ENCODE data around the gene PSTPIP2. TPM values are rescaled to one million over a fixed set of nuclear protein-coding genes. Genes with fewer than 3 reads are reported as not detected.

The PSTPIP2 gene
- total RNA-seq, 1 experiment from 2014 or later: 1.9 TPM

DNA sequence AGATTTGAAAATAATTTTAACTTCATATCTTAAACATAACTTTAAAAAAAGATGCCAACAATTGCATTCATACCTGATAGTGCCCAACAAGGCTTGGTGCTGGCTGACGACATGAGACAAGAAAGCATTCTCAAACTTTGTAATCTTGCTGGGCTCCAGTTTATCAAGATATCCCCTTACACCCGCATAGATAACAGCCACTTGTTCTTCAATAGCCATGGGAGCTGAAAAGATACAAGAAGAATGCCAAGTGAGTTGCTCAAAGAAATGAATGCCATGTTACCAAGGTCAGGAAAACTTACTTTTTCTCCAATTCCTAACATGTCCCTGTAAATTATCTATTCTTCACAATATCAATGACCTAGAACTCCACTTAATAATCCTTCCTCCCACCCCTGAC, 12.4 kb upstream of the PSTPIP2 start:
- Mint-ChIP-seq H3K27ac (no peak overlapping the region), H3K4me3 (no peak overlapping the region), H3K27me3 (ENCODE audit: low read depth) (no peaks in the 10 kb centered on the region), H3K9me3 (no peaks in the 10 kb centered on the region), H3K4me1 (no peaks in the 10 kb centered on the region), H3K36me3 (peaks cover 87% of the 10 kb centered on the region)
- ChIA-PET CTCF (interaction anchor here (2.2 kb wide), 1 partner anchor 11 kb away, joined by 15 read pairs; no protein-coding TSS in a partner anchor), POLR2A (no interaction called here)
- DNase-seq (ENCODE audit: low spot score): no peak
- no peak for ATAC-seq
- TF ChIP-seq ZNF219 (CRISPR knock-in tag; IDR thresholded peaks at IDR 0.05; ENCODE audit: borderline replicate concordance) (no peak), JUN (CRISPR knock-in tag; IDR thresholded peaks at IDR 0.05) (no peak), IRF2 (CRISPR knock-in tag; IDR thresholded peaks at IDR 0.05; ENCODE audit: borderline replicate concordance, low read depth) (no peak), RORB (CRISPR knock-in tag; IDR thresholded peaks at IDR 0.05) (no peak), CREM (CRISPR knock-in tag; IDR thresholded peaks at IDR 0.05) (no peak)
- TF ChIP-seq, protein P1, sequence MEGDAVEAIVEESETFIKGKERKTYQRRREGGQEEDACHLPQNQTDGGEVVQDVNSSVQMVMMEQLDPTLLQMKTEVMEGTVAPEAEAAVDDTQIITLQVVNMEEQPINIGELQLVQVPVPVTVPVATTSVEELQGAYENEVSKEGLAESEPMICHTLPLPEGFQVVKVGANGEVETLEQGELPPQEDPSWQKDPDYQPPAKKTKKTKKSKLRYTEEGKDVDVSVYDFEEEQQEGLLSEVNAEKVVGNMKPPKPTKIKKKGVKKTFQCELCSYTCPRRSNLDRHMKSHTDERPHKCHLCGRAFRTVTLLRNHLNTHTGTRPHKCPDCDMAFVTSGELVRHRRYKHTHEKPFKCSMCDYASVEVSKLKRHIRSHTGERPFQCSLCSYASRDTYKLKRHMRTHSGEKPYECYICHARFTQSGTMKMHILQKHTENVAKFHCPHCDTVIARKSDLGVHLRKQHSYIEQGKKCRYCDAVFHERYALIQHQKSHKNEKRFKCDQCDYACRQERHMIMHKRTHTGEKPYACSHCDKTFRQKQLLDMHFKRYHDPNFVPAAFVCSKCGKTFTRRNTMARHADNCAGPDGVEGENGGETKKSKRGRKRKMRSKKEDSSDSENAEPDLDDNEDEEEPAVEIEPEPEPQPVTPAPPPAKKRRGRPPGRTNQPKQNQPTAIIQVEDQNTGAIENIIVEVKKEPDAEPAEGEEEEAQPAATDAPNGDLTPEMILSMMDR (IDR thresholded peaks at IDR 0.05): no peak
- TF ChIP-seq, protein P2, sequence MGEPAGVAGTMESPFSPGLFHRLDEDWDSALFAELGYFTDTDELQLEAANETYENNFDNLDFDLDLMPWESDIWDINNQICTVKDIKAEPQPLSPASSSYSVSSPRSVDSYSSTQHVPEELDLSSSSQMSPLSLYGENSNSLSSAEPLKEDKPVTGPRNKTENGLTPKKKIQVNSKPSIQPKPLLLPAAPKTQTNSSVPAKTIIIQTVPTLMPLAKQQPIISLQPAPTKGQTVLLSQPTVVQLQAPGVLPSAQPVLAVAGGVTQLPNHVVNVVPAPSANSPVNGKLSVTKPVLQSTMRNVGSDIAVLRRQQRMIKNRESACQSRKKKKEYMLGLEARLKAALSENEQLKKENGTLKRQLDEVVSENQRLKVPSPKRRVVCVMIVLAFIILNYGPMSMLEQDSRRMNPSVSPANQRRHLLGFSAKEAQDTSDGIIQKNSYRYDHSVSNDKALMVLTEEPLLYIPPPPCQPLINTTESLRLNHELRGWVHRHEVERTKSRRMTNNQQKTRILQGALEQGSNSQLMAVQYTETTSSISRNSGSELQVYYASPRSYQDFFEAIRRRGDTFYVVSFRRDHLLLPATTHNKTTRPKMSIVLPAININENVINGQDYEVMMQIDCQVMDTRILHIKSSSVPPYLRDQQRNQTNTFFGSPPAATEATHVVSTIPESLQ (CRISPR knock-in tag; IDR thresholded peaks at IDR 0.05): no peak
- TF ChIP-seq, protein P3, sequence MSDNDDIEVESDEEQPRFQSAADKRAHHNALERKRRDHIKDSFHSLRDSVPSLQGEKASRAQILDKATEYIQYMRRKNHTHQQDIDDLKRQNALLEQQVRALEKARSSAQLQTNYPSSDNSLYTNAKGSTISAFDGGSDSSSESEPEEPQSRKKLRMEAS (CRISPR knock-in tag; IDR thresholded peaks at IDR 0.05): no peak
- TF ChIP-seq, protein P4, sequence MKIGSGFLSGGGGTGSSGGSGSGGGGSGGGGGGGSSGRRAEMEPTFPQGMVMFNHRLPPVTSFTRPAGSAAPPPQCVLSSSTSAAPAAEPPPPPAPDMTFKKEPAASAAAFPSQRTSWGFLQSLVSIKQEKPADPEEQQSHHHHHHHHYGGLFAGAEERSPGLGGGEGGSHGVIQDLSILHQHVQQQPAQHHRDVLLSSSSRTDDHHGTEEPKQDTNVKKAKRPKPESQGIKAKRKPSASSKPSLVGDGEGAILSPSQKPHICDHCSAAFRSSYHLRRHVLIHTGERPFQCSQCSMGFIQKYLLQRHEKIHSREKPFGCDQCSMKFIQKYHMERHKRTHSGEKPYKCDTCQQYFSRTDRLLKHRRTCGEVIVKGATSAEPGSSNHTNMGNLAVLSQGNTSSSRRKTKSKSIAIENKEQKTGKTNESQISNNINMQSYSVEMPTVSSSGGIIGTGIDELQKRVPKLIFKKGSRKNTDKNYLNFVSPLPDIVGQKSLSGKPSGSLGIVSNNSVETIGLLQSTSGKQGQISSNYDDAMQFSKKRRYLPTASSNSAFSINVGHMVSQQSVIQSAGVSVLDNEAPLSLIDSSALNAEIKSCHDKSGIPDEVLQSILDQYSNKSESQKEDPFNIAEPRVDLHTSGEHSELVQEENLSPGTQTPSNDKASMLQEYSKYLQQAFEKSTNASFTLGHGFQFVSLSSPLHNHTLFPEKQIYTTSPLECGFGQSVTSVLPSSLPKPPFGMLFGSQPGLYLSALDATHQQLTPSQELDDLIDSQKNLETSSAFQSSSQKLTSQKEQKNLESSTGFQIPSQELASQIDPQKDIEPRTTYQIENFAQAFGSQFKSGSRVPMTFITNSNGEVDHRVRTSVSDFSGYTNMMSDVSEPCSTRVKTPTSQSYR (CRISPR knock-in tag; IDR thresholded peaks at IDR 0.05): no peak
- TF ChIP-seq, protein P5, sequence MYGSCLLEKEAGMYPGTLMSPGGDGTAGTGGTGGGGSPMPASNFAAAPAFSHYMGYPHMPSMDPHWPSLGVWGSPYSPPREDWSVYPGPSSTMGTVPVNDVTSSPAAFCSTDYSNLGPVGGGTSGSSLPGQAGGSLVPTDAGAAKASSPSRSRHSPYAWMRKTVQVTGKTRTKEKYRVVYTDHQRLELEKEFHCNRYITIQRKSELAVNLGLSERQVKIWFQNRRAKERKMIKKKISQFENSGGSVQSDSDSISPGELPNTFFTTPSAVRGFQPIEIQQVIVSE (CRISPR knock-in tag; IDR thresholded peaks at IDR 0.05; ENCODE audit: borderline replicate concordance): no peak
- TF ChIP-seq, protein P6, sequence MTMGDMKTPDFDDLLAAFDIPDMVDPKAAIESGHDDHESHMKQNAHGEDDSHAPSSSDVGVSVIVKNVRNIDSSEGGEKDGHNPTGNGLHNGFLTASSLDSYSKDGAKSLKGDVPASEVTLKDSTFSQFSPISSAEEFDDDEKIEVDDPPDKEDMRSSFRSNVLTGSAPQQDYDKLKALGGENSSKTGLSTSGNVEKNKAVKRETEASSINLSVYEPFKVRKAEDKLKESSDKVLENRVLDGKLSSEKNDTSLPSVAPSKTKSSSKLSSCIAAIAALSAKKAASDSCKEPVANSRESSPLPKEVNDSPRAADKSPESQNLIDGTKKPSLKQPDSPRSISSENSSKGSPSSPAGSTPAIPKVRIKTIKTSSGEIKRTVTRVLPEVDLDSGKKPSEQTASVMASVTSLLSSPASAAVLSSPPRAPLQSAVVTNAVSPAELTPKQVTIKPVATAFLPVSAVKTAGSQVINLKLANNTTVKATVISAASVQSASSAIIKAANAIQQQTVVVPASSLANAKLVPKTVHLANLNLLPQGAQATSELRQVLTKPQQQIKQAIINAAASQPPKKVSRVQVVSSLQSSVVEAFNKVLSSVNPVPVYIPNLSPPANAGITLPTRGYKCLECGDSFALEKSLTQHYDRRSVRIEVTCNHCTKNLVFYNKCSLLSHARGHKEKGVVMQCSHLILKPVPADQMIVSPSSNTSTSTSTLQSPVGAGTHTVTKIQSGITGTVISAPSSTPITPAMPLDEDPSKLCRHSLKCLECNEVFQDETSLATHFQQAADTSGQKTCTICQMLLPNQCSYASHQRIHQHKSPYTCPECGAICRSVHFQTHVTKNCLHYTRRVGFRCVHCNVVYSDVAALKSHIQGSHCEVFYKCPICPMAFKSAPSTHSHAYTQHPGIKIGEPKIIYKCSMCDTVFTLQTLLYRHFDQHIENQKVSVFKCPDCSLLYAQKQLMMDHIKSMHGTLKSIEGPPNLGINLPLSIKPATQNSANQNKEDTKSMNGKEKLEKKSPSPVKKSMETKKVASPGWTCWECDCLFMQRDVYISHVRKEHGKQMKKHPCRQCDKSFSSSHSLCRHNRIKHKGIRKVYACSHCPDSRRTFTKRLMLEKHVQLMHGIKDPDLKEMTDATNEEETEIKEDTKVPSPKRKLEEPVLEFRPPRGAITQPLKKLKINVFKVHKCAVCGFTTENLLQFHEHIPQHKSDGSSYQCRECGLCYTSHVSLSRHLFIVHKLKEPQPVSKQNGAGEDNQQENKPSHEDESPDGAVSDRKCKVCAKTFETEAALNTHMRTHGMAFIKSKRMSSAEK (CRISPR knock-in tag; IDR thresholded peaks at IDR 0.05; ENCODE audit: borderline replicate concordance): no peak
- TF ChIP-seq, protein P7, sequence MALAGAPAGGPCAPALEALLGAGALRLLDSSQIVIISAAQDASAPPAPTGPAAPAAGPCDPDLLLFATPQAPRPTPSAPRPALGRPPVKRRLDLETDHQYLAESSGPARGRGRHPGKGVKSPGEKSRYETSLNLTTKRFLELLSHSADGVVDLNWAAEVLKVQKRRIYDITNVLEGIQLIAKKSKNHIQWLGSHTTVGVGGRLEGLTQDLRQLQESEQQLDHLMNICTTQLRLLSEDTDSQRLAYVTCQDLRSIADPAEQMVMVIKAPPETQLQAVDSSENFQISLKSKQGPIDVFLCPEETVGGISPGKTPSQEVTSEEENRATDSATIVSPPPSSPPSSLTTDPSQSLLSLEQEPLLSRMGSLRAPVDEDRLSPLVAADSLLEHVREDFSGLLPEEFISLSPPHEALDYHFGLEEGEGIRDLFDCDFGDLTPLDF (CRISPR knock-in tag; IDR thresholded peaks at IDR 0.05): no peak
- TF ChIP-seq, protein P8, sequence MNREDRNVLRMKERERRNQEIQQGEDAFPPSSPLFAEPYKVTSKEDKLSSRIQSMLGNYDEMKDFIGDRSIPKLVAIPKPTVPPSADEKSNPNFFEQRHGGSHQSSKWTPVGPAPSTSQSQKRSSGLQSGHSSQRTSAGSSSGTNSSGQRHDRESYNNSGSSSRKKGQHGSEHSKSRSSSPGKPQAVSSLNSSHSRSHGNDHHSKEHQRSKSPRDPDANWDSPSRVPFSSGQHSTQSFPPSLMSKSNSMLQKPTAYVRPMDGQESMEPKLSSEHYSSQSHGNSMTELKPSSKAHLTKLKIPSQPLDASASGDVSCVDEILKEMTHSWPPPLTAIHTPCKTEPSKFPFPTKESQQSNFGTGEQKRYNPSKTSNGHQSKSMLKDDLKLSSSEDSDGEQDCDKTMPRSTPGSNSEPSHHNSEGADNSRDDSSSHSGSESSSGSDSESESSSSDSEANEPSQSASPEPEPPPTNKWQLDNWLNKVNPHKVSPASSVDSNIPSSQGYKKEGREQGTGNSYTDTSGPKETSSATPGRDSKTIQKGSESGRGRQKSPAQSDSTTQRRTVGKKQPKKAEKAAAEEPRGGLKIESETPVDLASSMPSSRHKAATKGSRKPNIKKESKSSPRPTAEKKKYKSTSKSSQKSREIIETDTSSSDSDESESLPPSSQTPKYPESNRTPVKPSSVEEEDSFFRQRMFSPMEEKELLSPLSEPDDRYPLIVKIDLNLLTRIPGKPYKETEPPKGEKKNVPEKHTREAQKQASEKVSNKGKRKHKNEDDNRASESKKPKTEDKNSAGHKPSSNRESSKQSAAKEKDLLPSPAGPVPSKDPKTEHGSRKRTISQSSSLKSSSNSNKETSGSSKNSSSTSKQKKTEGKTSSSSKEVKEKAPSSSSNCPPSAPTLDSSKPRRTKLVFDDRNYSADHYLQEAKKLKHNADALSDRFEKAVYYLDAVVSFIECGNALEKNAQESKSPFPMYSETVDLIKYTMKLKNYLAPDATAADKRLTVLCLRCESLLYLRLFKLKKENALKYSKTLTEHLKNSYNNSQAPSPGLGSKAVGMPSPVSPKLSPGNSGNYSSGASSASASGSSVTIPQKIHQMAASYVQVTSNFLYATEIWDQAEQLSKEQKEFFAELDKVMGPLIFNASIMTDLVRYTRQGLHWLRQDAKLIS (CRISPR knock-in tag; IDR thresholded peaks at IDR 0.05; ENCODE audit: borderline replicate concordance): no peak
- TF ChIP-seq, protein P9, sequence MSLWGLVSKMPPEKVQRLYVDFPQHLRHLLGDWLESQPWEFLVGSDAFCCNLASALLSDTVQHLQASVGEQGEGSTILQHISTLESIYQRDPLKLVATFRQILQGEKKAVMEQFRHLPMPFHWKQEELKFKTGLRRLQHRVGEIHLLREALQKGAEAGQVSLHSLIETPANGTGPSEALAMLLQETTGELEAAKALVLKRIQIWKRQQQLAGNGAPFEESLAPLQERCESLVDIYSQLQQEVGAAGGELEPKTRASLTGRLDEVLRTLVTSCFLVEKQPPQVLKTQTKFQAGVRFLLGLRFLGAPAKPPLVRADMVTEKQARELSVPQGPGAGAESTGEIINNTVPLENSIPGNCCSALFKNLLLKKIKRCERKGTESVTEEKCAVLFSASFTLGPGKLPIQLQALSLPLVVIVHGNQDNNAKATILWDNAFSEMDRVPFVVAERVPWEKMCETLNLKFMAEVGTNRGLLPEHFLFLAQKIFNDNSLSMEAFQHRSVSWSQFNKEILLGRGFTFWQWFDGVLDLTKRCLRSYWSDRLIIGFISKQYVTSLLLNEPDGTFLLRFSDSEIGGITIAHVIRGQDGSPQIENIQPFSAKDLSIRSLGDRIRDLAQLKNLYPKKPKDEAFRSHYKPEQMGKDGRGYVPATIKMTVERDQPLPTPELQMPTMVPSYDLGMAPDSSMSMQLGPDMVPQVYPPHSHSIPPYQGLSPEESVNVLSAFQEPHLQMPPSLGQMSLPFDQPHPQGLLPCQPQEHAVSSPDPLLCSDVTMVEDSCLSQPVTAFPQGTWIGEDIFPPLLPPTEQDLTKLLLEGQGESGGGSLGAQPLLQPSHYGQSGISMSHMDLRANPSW (CRISPR knock-in tag; conservative IDR thresholded peaks at IDR 0.05; ENCODE audit: low read depth): no peak
- TF ChIP-seq, protein P10, sequence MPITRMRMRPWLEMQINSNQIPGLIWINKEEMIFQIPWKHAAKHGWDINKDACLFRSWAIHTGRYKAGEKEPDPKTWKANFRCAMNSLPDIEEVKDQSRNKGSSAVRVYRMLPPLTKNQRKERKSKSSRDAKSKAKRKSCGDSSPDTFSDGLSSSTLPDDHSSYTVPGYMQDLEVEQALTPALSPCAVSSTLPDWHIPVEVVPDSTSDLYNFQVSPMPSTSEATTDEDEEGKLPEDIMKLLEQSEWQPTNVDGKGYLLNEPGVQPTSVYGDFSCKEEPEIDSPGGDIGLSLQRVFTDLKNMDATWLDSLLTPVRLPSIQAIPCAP (CRISPR knock-in tag; IDR thresholded peaks at IDR 0.05): no peak
